Trophoblast cell (in vitro differentiated cells and primary cell): ENCODE measurements around the gene TMEM95.
"Not testable (repeated sequence)": the region's sequence is repeated elsewhere in the genome, so short reads cannot be mapped to it uniquely, and the experiment has no call there.

Source experiments
- DNase-seq, 2 donors: peaks; one replicate each; pipeline ENCODE4 v3.0.0-alpha.2; 2016
- H2AFZ ChIP-seq: 2 replicates; pipeline ENCODE4 v1.6.1; 2013; ENCODE audit warnings: low read length, moderate library complexity, mild to moderate bottlenecking; ENCODE audit not compliant: insufficient read depth, poor library complexity
- H2AK5ac ChIP-seq: 2 replicates; pipeline ENCODE4 v1.6.1; 2013; ENCODE audit warnings: mild to moderate bottlenecking, low read length
- H2BK120ac ChIP-seq: 2 replicates; pipeline ENCODE4 v1.6.1; 2013; ENCODE audit warnings: low read length, mild to moderate bottlenecking, moderate library complexity; ENCODE audit not compliant: insufficient read depth, poor library complexity
- H2BK12ac ChIP-seq: 2 replicates; pipeline ENCODE4 v1.6.1; 2013; ENCODE audit warnings: mild to moderate bottlenecking, low read length, moderate library complexity
- H2BK5ac ChIP-seq: 2 replicates; pipeline ENCODE4 v1.6.1; 2013; ENCODE audit warnings: low read length, low read depth, moderate library complexity, mild to moderate bottlenecking; ENCODE audit not compliant: poor library complexity
- H3K14ac ChIP-seq: 2 replicates; pipeline ENCODE4 v1.6.1; 2013; ENCODE audit warnings: mild to moderate bottlenecking, low read length
- H3K18ac ChIP-seq: 2 replicates; pipeline ENCODE4 v1.6.1; 2013; ENCODE audit warnings: mild to moderate bottlenecking, low read length
- H3K23ac ChIP-seq: 2 replicates; pipeline ENCODE4 v1.6.1; 2013; ENCODE audit warnings: low read length
- H3K27ac ChIP-seq: 2 replicates; pipeline ENCODE4 v1.5.1; 2013; ENCODE audit warnings: low read depth, mild to moderate bottlenecking, inconsistent platforms, low read length, moderate library complexity
- H3K27me3 ChIP-seq: 2 replicates; pipeline ENCODE4 v1.6.1; 2013; ENCODE audit warnings: inconsistent platforms, mild to moderate bottlenecking, low read length, moderate library complexity; ENCODE audit not compliant: insufficient read depth
- H3K36me3 ChIP-seq, 2 experiments: 1 replicate in 1 of 2; 2 replicates in 1 of 2; pipeline ENCODE4 v1.6.1; 2013; ENCODE audit warnings: low read length in 2 of 2, mild to moderate bottlenecking in 2 of 2, moderate library complexity in 1 of 2; ENCODE audit not compliant: insufficient read depth in 2 of 2, control insufficient read depth in 1 of 2
- H3K4ac ChIP-seq: 2 replicates; pipeline ENCODE4 v1.6.1; 2013; ENCODE audit warnings: low read depth, mild to moderate bottlenecking, low read length, moderate library complexity
- H3K4me1 ChIP-seq, 2 experiments: 1 replicate in 1 of 2; 2 replicates in 1 of 2; pipeline ENCODE4 v1.6.1; 2013; ENCODE audit warnings: low read length in 2 of 2, mild to moderate bottlenecking in 2 of 2, moderate library complexity in 1 of 2; ENCODE audit not compliant: insufficient read depth in 2 of 2, control insufficient read depth in 1 of 2
- H3K4me2 ChIP-seq: 2 replicates; pipeline ENCODE4 v1.6.1; 2013; ENCODE audit warnings: inconsistent platforms, mild to moderate bottlenecking, low read length, moderate library complexity
- H3K4me3 ChIP-seq: 2 replicates; pipeline ENCODE4 v1.5.1; 2013; ENCODE audit warnings: mild to moderate bottlenecking, low read depth, low read length, inconsistent platforms
- H3K79me1 ChIP-seq: one replicate; pipeline ENCODE4 v1.6.1; 2013; ENCODE audit warnings: low read length
- H3K79me2 ChIP-seq: 2 replicates; pipeline ENCODE4 v1.6.1; 2013; ENCODE audit warnings: low read length, mild to moderate bottlenecking; ENCODE audit not compliant: control insufficient read depth, insufficient read depth, poor library complexity
- H3K9ac ChIP-seq: 2 replicates; pipeline ENCODE4 v1.6.1; 2013; ENCODE audit warnings: mild to moderate bottlenecking, low read length
- H3K9me3 ChIP-seq: 2 replicates; pipeline ENCODE4 v1.6.1; 2013; ENCODE audit warnings: low read depth, mild to moderate bottlenecking, control low read depth, inconsistent platforms, low read length; ENCODE audit not compliant: insufficient read depth
- H4K12ac ChIP-seq: 2 replicates; pipeline ENCODE4 v1.6.1; 2013; ENCODE audit warnings: low read depth, mild to moderate bottlenecking, low read length, moderate library complexity
- H4K8ac ChIP-seq: 2 replicates; pipeline ENCODE4 v1.6.1; 2013; ENCODE audit warnings: low read depth, mild to moderate bottlenecking, low read length, moderate library complexity
- H4K91ac ChIP-seq: one replicate; pipeline ENCODE4 v1.6.1; 2013; ENCODE audit warnings: low read depth, mild to moderate bottlenecking, low read length, moderate library complexity
- WGBS: extraction: QIAGEN DNeasy Blood & Tissue Kit; methylation state at CpG from one replicate; pipeline ENCODE4 v1.1.7; 2013; ENCODE audit warnings: missing lambda C conversion rate; ENCODE audit not compliant: insufficient read length, insufficient coverage; ENCODE audit errors: extremely low coverage; 5-methylcytosine and 5-hydroxymethylcytosine counted together

Gene TMEM95

GRCh38 chr17:7361906-7362305 lies 7.0 kb downstream of the TMEM95 start:
- Histone ChIP-seq H3K4me1 (no peaks in the 10 kb centered on the region), H4K8ac (no peak overlapping the region), H3K79me2 (no peaks in the 10 kb centered on the region), H2BK12ac (no peak overlapping the region), H3K36me3 (no peaks in the 10 kb centered on the region), H3K27ac (no peak overlapping the region), H2BK120ac (no peak overlapping the region), H2BK5ac (no peak overlapping the region), H2AK5ac (no peak overlapping the region), H3K23ac (no peak overlapping the region), H3K79me1 (no peaks in the 10 kb centered on the region), H4K91ac (no peak overlapping the region), H3K4ac (no peak overlapping the region), H3K4me2 (no peak overlapping the region), H2AFZ (no peak overlapping the region), H3K4me3 (no peak overlapping the region), H3K27me3 (no peaks in the 10 kb centered on the region), H3K9ac (no peak overlapping the region), H3K9me3 (no peaks in the 10 kb centered on the region), H3K14ac (no peak overlapping the region), H3K18ac (no peak overlapping the region), H4K12ac (no peak overlapping the region)
- no CpG with 5 or more reads among the region's 3 CpGs for WGBS
- DNase-seq, result no peak

- Histone ChIP-seq H3K14ac (no peak overlapping the region), H3K79me1 (no peaks in the 10 kb centered on the region), H3K27ac (no peak overlapping the region), H3K4me1 (no peaks in the 10 kb centered on the region), H2AFZ (no peak overlapping the region), H3K36me3 (no peaks in the 10 kb centered on the region), H3K27me3 (no peaks in the 10 kb centered on the region), H3K9ac (no peak overlapping the region), H3K4me2 (no peak overlapping the region), H3K4me3 (no peak overlapping the region), H4K91ac (no peak overlapping the region), H3K79me2 (no peaks in the 10 kb centered on the region), H3K18ac (no peak overlapping the region), H4K8ac (no peak overlapping the region), H2BK120ac (no peak overlapping the region), H2BK5ac (no peak overlapping the region), H3K4ac (no peak overlapping the region), H4K12ac (no peak overlapping the region), H3K23ac (no peak overlapping the region), H2BK12ac (no peak overlapping the region), H2AK5ac (no peak overlapping the region), H3K9me3 (no peaks in the 10 kb centered on the region)
- WGBS, result no CpG with 5 or more reads among the region's 6 CpGs
- DNase-seq, result peak; percentile 88 to 97
Observed at GRCh38 chr17:7363311-7363710, 8.4 kb downstream of the TMEM95 start.

GRCh38 chr17:7365963-7366362 lies 11.0 kb downstream of the TMEM95 start:
- not testable (repeated sequence) for H2BK5ac ChIP-seq, H2BK120ac ChIP-seq, H3K4me2 ChIP-seq, H3K9ac ChIP-seq, H3K4ac ChIP-seq, H3K79me2 ChIP-seq, H4K12ac ChIP-seq, H3K4me3 ChIP-seq, H4K8ac ChIP-seq, H3K27me3 ChIP-seq, H3K79me1 ChIP-seq, H3K14ac ChIP-seq, H3K23ac ChIP-seq, H2BK12ac ChIP-seq, H3K4me1 ChIP-seq, H4K91ac ChIP-seq, H3K18ac ChIP-seq, DNase-seq, H3K9me3 ChIP-seq, H3K36me3 ChIP-seq, H2AFZ ChIP-seq, H2AK5ac ChIP-seq, H3K27ac ChIP-seq
- no CpG with 5 or more reads among the region's 7 CpGs for WGBS

- Histone ChIP-seq H3K18ac (no peak overlapping the region), H3K4me2 (no peak overlapping the region), H2BK120ac (no peak overlapping the region), H3K9me3 (no peaks in the 10 kb centered on the region), H3K14ac (no peak overlapping the region), H4K8ac (no peak overlapping the region), H3K9ac (no peak overlapping the region), H2BK5ac (no peak overlapping the region), H4K91ac (no peak overlapping the region), H3K23ac (no peak overlapping the region), H3K27me3 (no peaks in the 10 kb centered on the region), H4K12ac (no peak overlapping the region), H2BK12ac (no peak overlapping the region), H3K4me3 (no peak overlapping the region), H3K4me1 (no peaks in the 10 kb centered on the region), H3K79me2 (no peaks in the 10 kb centered on the region), H2AK5ac (no peak overlapping the region), H2AFZ (no peak overlapping the region), H3K27ac (no peak overlapping the region), H3K79me1 (no peaks in the 10 kb centered on the region), H3K4ac (no peak overlapping the region), H3K36me3 (no peaks in the 10 kb centered on the region)
- no CpG with 5 or more reads among the region's 8 CpGs for WGBS
- DNase-seq, result no peak
Observed at GRCh38 chr17:7367083-7367482, 12.1 kb downstream of the TMEM95 start.
